ENCODE data around the gene RIN3.

GRCh38 chr14:92650581-92651105 is 137.1 kb downstream of the RIN3 start:
- no peak for TF ChIP-seq POLR2A (IDR thresholded peaks at IDR 0.05)
- TF ChIP-seq, protein P1, sequence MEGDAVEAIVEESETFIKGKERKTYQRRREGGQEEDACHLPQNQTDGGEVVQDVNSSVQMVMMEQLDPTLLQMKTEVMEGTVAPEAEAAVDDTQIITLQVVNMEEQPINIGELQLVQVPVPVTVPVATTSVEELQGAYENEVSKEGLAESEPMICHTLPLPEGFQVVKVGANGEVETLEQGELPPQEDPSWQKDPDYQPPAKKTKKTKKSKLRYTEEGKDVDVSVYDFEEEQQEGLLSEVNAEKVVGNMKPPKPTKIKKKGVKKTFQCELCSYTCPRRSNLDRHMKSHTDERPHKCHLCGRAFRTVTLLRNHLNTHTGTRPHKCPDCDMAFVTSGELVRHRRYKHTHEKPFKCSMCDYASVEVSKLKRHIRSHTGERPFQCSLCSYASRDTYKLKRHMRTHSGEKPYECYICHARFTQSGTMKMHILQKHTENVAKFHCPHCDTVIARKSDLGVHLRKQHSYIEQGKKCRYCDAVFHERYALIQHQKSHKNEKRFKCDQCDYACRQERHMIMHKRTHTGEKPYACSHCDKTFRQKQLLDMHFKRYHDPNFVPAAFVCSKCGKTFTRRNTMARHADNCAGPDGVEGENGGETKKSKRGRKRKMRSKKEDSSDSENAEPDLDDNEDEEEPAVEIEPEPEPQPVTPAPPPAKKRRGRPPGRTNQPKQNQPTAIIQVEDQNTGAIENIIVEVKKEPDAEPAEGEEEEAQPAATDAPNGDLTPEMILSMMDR (IDR thresholded peaks at IDR 0.05) = no peak
